AG04449 (cell line): ENCODE results near the gene SEMA3E.

ENCODE experiments used
- CTCF ChIA-PET: fragments of 350-600 bp; formaldehyde crosslinking; extraction: SDS; loops from one replicate; lab custom pipeline; 2021; ENCODE audit warnings: antibody characterized with exemption; lab: Yijun Ruan, JAX
- POLR2A ChIA-PET: fragments of 400-600, 350-600 bp; formaldehyde crosslinking; extraction: SDS; loops from one replicate; lab custom pipeline; 2020; ENCODE audit warnings: antibody characterized with exemption, inconsistent platforms; lab: Yijun Ruan, JAX
- DNase-seq: peaks from one replicate; pipeline ENCODE4 v3.0.0-alpha.2; 2010; ENCODE audit warnings: low read depth, low spot score
- H3K4me3 ChIP-seq: 2 replicates; pipeline ENCODE4 v1.5.1; 2011; ENCODE audit warnings: low read depth, mild to moderate bottlenecking, control low read depth, low read length
- CTCF ChIP-seq: IDR thresholded peaks from one replicate; pipeline ENCODE4 v1.5.1; 2011; ENCODE audit warnings: mild to moderate bottlenecking, moderate library complexity, low read length, control low read depth, inconsistent platforms; ENCODE audit not compliant: insufficient read depth; ENCODE audit errors: missing control alignments

SEMA3E gene

GRCh38 chr7:83494683-83495082, 154.3 kb downstream of the SEMA3E start:
- POLR2A ChIA-PET = no interaction called here
- DNase-seq = no peak
- no peak for TF ChIP-seq CTCF
- CTCF ChIA-PET = no interaction called here
- no peak overlapping the region for H3K4me3 ChIP-seq

- ChIA-PET POLR2A (no interaction called here), CTCF (no interaction called here)
- TF ChIP-seq CTCF = no peak
- no peak for DNase-seq
- no peak overlapping the region for H3K4me3 ChIP-seq
Observed at GRCh38 chr7:83492802-83493201, 156.1 kb downstream of the SEMA3E start.

- DNase-seq = no peak
- ChIA-PET CTCF (no interaction called here), POLR2A (no interaction called here)
- H3K4me3 ChIP-seq = no peak overlapping the region
- TF ChIP-seq CTCF = no peak
Observed at GRCh38 chr7:83487801-83488200, 161.1 kb downstream of the SEMA3E start.

GRCh38 chr7:83486957-83487356, 162.0 kb downstream of the SEMA3E start:
- POLR2A ChIA-PET = no interaction called here

GRCh38 chr7:83486536-83486935, 162.4 kb downstream of the SEMA3E start:
- DNase-seq = no peak
- TF ChIP-seq CTCF = no peak
- CTCF ChIA-PET = interaction anchor here (1.1 kb wide), 1 partner anchor 27 kb away, joined by 5 read pairs; no protein-coding TSS in a partner anchor
- POLR2A ChIA-PET = no interaction called here
- H3K4me3 ChIP-seq = no peak overlapping the region

More at GRCh38 chr7:83486957-83487356, 162.0 kb downstream of the SEMA3E start:
- CTCF ChIA-PET = interaction anchor here (1.1 kb wide), 1 partner anchor 27 kb away, joined by 5 read pairs; no protein-coding TSS in a partner anchor
- H3K4me3 ChIP-seq = no peak overlapping the region
- DNase-seq = no peak
- TF ChIP-seq CTCF = no peak

- no peak for TF ChIP-seq CTCF
- DNase-seq = no peak
- CTCF ChIA-PET = no interaction called here
- H3K4me3 ChIP-seq = no peak overlapping the region
- POLR2A ChIA-PET = no interaction called here
Observed at GRCh38 chr7:83484826-83485225, 164.1 kb downstream of the SEMA3E start.
